GM23338 (cell line): Measurements from ENCODE around the gene RPL39L.

Experiments used
- NANOG ChIP-seq: IDR thresholded peaks from 2 replicates; pipeline ENCODE4 v1.6.1; 2016; ENCODE audit warnings: antibody characterized with exemption, borderline replicate concordance
- POLR2AphosphoS5 ChIP-seq: IDR thresholded peaks from 2 replicates; pipeline ENCODE4 v1.6.1; 2016; ENCODE audit warnings: antibody characterized with exemption, low read depth
- TF ChIP-seq, protein P1 (sequence below), 2 experiments: fragments of 200-600 bp in 1 of 2; sonication (generic) in 1 of 2; conservative IDR thresholded peaks; 2 replicates each; pipeline versions ENCODE4 v1.5.1 to v1.6.1; 2016 to 2017; ENCODE audit warnings: antibody characterized with exemption in 2 of 2, low read depth in 2 of 2, mild to moderate bottlenecking in 2 of 2, moderate library complexity in 1 of 2

DNA sequence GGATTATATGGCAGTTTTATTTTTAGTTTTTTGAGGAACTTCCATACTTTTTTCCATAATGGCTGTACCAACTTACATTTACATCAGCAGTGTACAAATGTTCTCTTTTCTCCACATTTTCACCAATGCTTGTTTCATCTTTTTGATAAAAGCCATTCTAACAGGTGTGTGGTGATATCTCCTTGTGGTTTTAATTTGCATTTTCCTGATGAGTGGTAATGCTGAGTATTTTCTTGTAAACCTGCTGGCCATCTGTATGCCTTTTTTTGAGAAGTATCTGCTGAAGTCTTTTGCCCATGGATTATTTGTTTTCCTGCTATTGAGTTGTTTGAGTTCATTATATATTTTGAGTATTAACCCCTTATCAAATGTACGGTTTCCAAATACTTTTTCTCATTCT is 50.6 kb downstream of the RPL39L start:
- TF ChIP-seq, protein P1, sequence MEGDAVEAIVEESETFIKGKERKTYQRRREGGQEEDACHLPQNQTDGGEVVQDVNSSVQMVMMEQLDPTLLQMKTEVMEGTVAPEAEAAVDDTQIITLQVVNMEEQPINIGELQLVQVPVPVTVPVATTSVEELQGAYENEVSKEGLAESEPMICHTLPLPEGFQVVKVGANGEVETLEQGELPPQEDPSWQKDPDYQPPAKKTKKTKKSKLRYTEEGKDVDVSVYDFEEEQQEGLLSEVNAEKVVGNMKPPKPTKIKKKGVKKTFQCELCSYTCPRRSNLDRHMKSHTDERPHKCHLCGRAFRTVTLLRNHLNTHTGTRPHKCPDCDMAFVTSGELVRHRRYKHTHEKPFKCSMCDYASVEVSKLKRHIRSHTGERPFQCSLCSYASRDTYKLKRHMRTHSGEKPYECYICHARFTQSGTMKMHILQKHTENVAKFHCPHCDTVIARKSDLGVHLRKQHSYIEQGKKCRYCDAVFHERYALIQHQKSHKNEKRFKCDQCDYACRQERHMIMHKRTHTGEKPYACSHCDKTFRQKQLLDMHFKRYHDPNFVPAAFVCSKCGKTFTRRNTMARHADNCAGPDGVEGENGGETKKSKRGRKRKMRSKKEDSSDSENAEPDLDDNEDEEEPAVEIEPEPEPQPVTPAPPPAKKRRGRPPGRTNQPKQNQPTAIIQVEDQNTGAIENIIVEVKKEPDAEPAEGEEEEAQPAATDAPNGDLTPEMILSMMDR (conservative IDR thresholded peaks at IDR 0.05; ENCODE audit: low read depth in 2 of 2), result no peak
- TF ChIP-seq NANOG, result no peak
- TF ChIP-seq POLR2AphosphoS5, result no peak
